GM18870 (cell line): ENCODE results near the gene CALN1.
"Not testable (repeated sequence)": the region's sequence is repeated elsewhere in the genome, so short reads cannot be mapped to it uniquely, and the experiment has no call there.

Experiments used
- ATAC-seq: cut with Tn5 transposase; IDR thresholded peaks from one replicate; pipeline ENCODE4 v1.9.1; 2021; ENCODE audit warnings: moderate library complexity; ENCODE audit not compliant: unreplicated experiment

CALN1 gene

DNA sequence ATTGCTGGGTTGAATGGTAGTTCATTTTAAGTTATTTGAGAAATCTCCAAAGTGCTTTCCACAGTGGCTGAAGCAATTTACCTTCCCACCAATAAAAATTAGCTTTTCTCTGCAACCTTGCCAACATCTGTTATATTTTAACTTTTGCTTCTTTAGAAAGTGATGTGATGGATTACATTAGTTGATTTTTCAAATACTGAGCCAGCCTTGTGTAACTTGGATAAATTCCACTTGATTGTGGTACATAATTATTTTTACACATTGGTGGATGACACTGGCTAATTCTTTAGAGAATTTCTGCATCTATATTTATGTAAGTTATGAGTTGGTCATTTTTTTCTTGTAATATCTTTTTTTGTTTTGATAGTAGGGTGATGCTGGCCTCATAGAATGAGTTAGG lies 646.1 kb downstream of the CALN1 start:
- ATAC-seq = no peak

DNA sequence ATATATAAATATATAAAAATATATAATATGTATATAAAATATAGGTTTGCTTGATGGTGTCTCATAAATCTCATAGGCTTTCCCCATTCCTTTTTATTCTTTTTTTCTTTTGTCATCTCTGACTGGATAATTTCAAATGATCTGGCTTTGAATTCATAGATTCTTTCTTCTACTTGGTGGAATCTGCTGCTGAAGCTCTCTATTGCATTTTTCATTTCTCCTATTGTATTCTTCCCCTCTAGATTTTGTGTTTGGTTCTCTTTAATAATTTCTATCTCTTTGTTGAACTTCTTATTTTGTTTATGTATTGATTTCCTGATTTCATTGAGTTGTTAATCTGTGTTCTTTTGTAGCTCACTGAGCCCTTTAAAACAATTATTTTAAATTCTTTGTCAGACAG lies 650.8 kb downstream of the CALN1 start:
- ATAC-seq = no peak

DNA sequence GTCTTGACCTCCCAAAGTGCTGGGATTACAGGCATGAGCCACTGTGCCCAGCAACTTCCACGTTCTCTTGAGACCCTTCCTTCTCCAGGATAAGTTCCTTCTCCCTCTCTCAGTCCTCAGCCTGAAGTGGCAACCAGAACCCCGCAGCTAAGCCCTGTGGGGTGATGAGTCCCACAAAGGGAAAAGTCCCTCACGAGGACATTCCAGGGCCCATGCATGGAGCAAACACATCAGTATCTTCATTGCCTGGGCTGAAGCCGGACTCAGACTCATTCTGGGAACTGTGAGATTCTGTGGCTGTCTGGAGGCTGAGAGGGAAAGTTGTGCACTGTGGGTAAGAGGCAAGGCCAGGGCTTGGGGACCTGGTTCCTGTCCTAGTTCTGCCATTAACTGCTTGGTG lies 657.3 kb downstream of the CALN1 start:
- no peak for ATAC-seq

DNA sequence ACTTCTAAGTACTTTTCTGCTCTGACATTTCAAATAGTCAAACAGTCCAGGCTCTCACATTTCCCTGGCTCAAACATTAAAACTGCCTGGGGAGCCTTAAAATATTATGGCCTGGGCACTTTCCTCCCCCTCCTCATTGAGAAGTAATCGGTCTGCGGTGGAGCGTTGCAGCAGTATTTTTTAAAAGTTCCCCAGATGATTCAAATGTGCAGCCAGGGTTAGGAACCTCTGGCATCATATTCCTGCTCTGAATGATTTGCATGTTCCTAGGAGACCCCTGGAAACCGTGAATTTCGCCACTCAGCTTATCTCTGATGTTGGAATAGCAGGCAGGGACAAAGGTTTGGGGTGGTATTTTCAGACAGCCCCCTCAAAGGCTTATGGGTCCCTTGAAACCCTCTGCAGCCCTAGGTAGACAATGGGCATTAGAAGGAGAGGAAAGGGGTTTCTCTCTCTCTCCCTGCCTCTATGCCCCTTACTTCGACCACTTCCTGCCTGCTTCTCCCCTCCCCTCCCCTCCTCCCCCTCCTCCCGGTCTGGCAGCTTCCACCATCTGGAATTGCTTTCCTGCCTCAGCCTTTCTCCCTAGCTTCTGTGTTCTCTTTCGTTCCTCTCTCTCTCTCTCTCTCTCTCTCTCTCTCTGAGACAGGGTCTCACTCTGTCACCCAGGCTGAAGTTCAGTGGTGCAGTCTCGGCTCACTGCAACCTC lies 658.0 kb downstream of the CALN1 start:
- ATAC-seq = no peak

DNA sequence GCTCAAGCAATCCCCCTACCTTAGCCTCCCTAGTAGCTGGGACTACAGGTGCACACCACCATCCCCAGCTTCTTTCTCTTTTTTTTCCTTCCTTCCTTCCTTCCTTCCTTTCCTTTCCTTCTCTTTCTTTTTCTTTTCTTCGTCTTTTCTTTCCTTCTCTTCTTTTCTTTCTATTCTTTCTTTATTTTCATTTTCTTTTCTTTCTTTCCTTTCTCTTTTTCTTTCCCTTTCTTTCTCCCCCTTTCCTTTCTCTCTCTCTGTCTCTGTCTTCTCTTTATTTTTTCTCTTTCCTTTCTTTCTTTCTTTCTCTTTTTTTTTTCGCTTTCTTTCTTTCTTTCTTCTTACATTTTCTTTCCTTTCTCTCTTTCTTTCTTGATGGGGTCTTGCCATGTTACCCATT lies 658.9 kb downstream of the CALN1 start:
- ATAC-seq = no peak

DNA sequence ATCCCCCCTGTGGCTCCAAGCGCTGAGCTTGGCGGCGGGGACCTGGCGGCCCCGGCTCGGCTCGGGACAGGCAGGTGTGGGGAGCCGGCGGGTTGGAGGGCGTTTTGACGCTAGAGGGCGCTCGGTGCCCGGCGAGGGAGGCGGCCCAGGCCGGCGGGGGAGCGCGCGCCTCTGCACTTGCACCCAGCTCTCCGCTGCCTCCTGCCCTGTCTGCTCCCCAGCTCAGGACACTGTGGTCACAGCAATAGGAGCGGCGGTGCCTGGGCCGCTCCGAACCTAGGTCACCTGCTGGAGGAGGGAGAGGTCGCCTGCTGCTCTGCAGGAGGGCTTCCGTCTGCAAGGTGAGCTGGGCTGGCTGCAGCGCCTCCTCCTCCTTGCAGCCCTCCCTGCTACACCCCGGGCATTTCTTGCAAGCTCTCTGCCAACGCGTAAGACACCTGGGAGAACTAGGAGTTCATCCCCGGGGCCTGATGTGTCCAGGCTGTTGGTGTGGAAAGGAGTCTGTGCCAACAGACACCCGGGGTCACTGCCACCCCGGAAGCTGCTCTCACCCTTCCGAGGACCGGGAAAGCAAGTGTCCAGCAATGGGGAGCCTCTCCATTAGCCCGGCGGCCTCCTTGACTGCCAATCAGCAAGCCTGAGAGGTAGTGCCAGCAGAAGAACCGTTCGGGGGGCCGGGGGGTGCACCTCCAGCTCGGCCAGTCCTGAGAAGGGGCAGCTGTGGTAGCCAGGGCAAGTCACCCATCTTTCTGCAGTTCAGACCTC lies 659.8 kb downstream of the CALN1 start:
- no peak for ATAC-seq

DNA sequence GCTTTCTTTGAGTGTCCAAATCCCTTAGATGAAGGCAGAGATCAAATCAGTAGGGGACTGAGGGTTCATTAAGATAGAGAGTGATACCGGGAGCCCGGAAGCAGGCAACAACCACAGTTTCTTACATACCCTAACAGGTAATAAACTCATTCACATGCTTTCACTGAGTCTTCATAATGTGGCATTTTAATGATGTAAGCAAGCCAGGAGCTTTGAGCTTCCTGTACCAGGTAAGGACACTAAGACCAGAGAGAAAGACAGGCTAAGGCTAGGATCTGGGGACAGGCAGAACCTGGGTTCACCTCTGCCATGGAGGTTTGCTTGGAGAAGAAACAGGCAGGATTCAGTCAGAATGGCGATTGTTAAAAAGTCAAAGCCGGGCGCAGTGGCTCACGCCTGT lies 661.8 kb downstream of the CALN1 start:
- ATAC-seq = no peak

DNA sequence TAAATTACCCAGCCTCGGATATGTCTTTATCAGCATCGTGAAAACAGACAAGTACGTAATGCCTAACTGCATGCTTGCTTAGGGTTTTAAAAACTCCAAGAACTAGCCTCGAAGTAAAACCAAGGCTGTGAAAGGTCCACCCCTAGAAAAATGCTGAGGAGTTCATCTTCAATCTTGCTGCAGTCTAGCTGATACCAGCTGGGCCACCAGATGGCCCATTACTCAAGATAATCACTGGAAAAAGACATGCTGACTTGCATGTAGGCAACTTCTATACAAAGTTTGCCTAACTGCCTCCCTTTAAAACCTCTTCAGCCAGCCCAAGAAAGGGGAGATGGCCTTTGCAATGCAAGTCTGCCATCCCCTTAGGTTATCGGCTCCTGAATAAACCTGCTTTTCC lies 666.1 kb downstream of the CALN1 start:
- ATAC-seq = no peak

DNA sequence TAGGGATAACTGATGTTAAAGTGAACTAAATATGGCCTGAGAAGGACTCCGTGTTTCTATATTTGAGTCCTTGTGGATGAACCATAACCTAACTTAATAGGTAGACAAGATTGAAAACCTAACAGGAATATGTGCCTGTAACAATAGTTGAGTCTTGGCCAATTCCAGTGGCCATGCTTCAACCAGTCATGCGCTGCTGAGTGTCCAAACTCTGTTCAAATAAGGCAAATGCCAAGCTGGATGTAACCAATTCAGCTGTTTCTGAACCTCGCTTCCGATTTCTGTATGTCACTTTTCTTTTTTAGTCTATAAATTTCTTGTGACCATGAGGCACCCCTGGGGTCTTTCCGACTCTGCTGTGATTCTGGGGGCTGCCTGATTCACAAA lies 672.0 kb downstream of the CALN1 start:
- no peak for ATAC-seq

DNA sequence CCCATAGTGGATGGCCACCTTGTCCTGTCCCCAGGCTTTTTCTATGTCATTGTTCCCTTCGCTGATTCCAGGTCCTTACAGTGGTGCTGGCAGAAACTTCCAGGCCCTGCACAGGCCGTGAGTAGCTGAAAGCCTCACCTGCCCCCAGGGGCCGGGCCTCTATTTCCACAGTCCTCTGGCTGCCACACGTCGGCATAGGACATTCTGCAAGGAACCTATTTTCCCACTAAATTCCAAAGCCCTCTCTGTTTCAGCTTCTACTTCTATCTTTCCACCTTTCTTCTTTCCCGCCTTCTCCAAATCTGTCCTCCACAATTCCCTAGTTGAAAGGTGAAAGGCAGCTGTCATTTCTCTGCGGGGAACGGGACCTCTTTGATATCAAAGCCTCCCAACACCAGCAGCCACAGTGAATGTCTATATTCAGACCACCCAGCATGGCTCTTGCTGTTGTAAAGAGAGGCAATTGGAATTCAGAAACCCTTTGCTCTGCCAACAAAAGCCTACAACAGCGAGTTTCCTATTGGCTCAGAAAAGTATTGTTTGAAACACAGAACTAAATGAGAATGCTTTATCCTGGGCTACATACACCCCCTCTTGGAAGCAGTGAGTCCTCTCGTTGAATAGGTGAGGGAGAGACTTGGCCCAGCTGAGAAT lies 672.5 kb downstream of the CALN1 start:
- no peak for ATAC-seq

DNA sequence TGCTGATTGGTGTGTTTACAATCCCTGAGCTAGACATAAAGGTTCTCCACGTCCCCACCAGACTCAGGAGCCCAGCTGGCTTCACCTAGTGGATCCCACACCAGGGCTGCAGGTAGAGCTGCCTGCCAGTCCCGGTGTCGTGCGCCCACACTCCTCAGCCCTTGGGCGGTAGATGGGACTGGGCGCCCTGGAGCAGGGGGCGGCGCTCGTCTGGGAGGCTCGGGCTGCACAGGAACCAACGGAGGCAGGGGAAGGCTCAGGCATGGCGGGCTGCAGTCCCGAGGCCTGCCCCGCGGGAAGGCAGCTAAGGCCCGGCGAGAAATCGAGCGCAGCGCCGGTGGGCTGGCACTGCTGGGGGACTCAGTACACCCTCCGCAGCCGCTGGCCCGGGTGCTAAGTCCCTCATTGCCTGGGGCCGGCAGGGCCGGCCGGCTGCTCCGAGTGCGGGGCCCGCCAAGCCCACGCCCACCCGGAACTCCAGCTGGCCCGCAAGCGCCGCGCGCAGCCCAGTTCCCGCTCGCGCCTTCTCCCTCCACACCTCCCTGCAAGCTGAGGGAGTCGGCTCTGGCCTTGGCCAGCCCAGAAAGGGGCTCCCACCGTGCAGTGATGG lies 674.1 kb downstream of the CALN1 start:
- ATAC-seq = not testable (repeated sequence)

DNA sequence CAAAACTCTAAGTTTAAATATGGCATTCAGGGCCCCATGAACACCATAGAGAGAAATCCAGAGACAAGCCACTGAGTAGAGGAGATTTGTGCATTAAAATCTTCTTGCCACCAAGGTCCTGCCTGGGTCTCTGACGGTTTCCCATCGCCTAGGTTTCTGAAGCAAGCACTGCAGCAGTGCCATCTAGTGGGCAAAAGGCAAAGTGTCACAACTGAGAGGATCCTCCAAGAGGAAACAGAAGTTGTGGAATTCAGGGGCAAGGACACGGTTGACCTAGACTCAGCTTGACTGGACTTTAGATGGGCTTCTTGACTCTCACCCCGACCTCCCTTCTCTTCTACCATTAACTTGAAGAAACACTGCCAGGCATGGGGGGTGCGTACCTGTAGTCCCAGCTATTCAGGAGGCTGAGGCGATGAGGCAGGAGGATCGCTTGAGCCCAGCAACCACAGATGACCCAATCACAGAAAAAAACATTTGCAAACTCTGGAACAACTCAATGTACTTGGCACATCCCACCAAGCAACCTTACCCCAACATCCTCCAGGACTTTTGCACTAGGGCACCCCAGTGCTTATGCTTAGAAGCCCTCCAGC lies 676.1 kb downstream of the CALN1 start:
- ATAC-seq = no peak

DNA sequence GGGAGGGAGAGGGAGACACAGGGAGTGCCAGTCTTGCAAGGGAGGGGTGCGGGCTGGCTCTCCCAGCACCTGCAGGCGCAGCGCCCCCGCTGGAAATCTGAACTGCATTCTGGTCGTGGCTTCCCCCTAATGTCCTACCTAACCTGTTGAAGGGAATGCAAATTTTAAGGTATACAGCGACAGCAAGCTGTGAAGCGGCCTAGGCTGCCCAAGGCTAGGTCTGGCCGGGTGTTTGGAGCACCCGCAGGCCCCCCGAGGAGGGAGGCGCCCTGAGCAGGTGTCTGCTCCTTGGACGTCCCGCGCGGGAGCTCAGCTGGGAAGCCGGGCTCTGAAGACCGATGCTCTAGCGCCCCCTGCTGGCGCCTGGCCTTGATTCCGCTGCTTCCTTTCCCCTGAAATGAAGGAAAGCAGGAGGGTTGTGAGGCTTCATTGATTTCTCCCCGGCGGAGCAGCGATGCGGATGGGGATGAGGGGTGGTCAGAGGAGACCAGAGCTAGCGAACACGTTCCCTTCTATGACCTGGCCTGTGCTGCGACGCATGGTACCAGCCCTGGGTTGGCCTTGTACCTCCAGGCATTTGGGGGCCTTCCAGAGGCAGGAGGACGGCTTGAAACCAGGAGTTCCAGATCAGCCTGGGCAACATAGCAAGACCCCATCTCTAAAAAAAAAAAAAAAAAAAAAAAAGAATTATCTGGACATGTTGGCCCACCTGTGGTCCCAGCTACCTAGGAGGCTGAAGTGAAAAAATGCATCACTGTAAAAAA lies 678.8 kb downstream of the CALN1 start:
- no peak for ATAC-seq

DNA sequence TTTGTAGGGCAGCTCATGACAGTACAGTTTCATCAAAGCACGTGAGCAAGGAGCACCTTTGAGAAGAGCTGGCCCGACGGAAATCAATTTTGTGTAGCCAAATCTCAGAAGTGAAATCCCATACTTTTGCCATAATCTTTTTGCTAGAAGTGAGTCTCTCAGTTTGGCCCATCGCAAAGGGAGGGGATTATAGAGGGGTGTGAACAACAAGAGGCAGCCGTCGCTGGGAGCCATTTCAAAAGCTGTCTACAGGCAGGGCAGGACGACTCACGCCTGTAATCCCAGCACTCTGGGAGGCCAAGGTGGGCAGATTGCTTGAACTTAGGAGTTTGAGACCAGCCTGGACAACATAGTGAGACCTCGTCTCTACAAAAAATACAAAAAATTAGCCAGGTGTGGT lies 680.4 kb downstream of the CALN1 start:
- no peak for ATAC-seq
